OCI-M2 (cell line): Measurements from ENCODE around the gene RUNX1.

ENCODE experiments used
- DNase-seq: peaks from one replicate; lab custom pipeline; 2025; ENCODE audit not compliant: unreplicated experiment; lab: John Stamatoyannopoulos, UW

The RUNX1 gene

DNA sequence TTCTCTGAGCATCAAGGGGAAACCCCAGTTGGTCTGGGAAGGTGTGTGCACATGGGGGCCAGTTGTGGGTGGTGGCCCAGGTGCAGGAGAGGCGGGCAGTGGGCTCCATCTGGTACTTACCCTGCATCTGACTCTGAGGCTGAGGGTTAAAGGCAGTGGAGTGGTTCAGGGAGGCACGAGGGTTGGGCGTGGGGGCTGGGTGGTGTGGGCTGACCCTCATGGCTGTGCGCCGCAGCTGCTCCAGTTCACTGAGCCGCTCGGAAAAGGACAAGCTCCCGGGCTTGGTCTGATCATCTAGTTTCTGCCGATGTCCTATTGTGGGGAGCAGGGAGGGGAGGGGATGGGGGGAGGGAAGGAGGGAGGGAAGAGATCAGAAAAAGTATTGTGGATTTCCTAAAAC lies 214.8 kb downstream of the RUNX1 start:
- no peak for DNase-seq

DNA sequence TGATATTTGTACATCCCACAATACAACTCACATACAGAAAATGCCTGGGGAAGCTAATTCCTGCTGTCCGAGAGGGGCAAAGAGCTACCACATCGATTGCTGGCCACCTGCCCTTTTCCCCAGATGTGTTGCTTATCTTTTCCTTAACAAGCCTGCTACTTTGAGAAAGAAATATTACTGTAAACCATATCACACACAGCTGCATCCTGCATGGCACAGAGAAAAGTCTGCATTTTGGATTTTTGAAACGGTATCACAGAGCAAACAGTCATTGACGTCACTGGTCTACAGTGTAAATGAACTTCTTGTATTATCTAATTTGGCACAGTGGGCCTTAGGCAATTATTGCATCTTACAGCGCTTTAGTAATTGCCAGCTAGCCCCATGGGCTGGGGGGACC lies 215.6 kb downstream of the RUNX1 start:
- no peak for DNase-seq

DNA sequence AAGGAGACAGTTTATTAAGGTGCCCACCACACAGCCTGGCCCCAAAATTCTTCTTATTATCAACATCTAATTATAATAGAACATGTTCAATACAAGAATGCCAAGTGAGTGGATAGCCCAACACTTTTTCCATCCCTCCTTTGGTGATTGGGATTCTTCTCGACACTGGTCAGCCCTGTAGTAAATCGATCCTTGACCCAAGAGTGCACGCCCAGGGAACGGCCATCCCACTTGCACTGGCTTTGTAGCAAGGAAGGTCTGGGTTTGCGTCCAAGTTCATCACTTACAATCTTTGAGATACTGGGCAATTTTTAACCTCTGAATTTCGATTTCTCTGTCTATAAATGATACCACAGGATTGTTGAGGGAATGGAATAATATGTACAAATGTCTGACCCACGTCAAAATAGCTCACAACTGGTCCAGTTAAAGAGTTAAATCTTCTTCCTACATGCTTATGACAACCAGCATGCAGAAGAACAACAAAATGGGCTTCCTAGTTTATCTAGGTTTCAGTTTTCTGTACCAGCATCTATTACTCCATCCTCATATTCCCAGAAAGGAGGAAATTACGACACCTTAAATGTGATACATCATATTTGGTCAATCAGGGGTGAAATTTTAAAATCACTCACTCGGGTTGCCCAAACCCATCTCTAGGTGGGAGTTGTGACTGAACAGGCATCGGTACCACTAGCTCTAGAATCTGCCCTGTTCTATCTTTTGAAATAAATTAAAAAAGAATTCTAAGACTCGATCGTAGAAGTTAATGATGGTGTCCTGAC lies 218.5 kb downstream of the RUNX1 start:
- DNase-seq, result no peak

GRCh38 chr21:34827445-34828235 lies 221.5 kb downstream of the RUNX1 start:
- DNase-seq, result no peak

DNA sequence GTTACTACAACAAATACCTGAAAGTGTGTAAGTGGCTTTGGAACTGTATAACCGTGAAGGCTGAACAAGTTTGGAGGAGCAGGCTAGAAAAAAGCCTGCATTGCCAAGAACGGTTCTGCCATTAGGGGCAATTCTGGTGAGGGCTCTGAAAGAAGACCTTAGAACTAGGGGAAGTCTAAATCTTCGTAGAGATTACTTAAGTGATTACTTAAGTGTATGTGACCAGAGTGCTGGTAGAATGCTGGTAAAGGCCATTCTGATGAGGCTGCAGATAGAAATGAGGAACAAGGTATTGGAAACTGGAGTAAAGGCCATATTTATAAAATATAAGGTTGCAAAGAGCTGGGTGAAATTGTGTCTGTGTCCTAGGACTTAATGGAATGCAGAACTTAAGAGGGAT lies 222.3 kb downstream of the RUNX1 start:
- no peak for DNase-seq

GRCh38 chr21:34825948-34826548 lies 223.1 kb downstream of the RUNX1 start:
- DNase-seq, result no peak

GRCh38 chr21:34825101-34825500 lies 224.0 kb downstream of the RUNX1 start:
- DNase-seq, result no peak

DNA sequence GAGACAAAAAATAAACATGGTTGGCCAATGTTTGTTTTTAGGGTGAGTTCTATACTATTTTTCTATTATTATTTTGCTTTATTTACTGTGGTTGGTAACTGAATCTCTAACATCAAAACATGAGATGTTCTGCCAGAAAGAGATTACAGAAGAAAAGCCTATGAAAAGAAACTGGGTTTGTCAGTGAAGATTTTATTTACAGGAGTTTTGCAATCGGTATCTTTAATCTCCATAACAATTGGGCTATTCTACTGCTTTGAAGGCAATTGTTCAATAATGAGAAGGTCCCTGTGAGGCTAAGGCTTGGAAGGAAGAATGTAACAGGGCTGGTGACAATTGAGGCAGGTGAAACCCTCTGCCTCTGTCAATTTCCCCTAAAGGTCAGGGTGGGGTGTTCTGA lies 224.8 kb downstream of the RUNX1 start:
- DNase-seq, result no peak

GRCh38 chr21:34822942-34823341 lies 226.2 kb downstream of the RUNX1 start:
- DNase-seq, result no peak

DNA sequence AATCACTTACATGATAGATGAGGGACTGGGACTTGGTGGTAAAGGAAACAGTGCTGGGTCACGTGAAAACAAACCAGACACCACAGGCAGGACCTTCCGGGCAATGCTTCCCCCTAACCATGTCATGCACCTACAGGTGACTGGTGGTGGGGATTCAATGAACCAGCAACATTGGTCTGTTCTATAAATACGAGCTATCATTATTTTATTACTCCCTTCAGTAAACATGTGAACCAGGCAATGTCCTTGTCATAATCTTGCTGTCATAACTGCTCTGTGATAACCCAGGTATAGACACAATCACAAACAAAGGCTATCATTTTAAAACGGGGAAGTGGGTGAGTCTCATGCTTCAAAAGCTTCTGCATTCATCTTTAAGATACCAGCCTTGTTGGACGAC lies 226.9 kb downstream of the RUNX1 start:
- no peak for DNase-seq

DNA sequence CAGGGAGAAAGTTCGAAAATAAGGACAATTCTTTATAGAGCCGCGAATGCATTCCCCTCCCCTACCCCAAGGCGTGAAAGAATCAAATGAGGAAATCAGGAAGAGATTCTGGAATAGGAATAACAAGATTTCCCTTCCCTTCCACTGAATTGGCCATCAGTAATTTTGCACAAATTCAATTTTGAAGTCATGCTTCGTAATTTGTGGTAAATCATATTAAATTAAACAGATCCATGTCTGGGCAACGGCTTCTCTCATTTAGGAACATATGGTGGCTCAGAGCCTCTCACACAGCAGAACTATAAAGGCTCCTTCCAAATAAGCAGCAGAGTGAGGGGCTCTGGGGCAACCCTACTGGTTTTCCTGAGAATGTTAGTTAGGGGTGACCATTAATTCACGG lies 227.4 kb downstream of the RUNX1 start:
- DNase-seq, result no peak

GRCh38 chr21:34820051-34820450 lies 229.1 kb downstream of the RUNX1 start:
- DNase-seq, result no peak

DNA sequence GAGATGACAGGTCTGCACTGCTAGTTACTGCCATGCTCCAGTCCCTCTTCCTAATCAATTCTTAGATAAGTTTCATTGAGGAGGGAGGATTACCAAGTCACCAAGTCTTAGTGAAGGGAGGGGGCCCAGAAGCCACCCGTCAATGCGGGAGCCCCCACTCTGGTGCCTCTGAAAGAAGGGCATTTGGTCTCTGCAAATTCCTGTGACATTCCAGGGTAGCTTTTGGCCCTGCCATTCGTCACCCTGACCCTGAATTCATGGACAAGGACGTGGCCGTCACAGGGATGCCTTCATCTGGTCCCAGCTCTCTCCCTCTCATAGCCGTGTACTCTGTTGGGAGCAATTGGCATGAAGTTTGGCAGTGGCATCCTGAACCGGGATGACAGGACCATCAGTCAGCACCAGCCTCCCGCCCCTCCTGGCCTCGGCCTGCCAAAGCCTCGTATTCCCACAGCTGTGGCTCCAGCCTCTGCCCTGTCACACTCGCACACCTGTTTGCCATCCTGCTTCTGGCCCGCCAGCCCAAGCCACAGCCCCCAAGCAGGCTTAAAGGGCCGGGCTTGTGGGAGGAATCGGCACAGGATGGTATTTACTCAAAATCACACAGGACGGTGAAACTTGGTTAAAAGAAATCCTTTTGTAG lies 229.6 kb downstream of the RUNX1 start:
- DNase-seq, result no peak

DNA sequence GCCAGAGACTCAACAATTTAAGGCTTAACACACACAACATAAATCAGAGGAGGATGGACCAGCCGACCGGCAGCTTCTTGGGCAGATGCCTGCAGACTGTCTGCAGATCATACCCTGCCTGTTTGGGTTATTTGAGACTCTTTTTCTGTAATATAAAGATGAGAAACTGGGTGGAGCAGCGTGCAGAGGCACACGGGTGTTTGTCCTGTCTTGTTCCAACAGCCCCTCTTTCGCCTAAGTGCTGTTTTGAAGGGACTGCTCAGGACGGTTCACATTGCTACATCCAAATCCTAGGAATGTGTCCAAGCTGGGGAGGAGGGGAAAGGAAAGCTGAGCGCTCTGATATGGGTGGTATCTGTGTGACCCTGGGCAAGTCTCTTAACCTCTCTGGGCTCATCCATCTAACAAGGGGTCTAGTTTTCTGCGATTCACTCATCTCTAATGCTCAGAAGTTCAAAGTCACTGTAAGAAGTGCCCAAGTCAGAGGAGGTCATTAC lies 230.4 kb downstream of the RUNX1 start:
- DNase-seq, result no peak

- no peak for DNase-seq
Measured at GRCh38 chr21:34817821-34818661, 231.1 kb downstream of the RUNX1 start.

DNA sequence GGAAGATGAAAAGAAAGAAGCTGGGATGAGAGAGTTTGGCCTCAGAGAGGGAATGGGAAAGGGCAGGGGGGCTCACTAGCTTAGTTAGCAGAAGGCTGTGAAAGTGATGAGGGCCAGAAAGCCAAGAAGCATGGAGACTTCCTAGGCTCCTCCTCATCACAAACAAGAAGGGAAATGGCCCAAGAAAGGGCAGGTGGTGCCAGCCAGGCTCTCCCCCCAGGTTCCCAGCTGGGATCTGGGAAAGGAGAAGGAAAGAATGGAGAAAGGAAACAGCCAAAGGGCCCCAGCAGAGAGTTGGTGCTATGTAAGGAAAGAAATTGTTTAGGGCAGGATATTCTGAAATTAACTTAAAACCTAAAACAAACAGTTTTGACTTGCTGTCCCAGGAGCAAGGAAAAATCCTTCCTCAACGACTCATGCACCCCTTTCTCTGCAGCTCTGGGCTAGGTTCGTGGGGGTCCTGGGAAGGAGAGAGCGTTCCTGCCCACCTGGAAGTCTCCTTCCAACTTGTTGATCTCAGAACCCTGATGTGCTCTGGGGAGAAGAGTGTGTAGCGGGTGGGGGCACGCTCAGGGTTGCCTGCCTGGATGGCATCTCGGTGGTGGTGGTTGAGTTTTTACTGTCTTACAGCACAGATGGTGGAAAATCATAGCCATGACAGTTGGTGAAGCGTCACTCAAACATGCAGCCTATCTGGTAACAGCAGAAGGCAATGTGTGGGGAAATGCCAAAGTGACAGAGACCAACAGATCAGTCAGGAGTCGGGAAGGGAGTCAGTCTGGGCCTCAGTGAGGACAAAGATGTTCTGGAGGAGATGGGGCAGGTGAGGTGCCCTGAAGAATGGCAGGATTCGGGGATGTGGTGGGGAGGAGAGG lies 233.0 kb downstream of the RUNX1 start:
- no peak for DNase-seq

GRCh38 chr21:34814529-34814951 lies 234.6 kb downstream of the RUNX1 start:
- DNase-seq, result no peak

GRCh38 chr21:34813266-34813894 lies 235.7 kb downstream of the RUNX1 start:
- no peak for DNase-seq
